Breast epithelium (tissue), 3 donors: Measurements from ENCODE around the gene TBC1D7.

Source experiments
- CTCF ChIP-seq, 3 donors: fragments of 450-650 bp; IDR thresholded peaks; one replicate each; pipeline ENCODE4 v1.5.1; 2016 to 2017; ENCODE audit warnings: antibody characterized with exemption in 3 of 3, mild to moderate bottlenecking in 3 of 3, moderate library complexity in 3 of 3
- POLR2A ChIP-seq: fragments of 450-650 bp; IDR thresholded peaks from one replicate; pipeline ENCODE4 v1.6.1; 2016; ENCODE audit warnings: antibody characterized with exemption, mild to moderate bottlenecking, moderate library complexity
- POLR2AphosphoS5 ChIP-seq, 3 donors: sonication (generic); formaldehyde crosslinking; IDR thresholded peaks; one replicate each; pipeline ENCODE4 v1.6.1; 2017; ENCODE audit warnings: antibody characterized with exemption in 3 of 3

DNA sequence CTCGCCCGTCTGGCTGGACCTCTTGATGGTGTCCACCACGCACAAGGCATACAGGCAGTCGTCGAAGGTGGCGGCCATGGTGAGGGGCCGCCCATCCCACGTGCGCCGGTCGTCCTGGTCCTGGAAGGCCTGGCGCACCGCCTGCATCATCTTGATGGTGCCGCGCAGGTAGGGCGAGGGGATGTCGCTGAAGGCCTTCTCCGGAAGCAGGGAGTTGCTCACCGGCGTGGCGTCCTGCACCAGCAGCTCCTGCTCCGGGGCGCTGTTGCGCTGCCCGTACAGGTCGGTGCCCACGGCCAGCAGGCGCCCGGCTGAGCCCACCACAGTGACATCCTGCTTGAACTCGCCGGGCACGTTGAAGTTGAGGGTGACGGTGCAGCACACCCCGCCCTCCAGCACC, 36.5 kb upstream of the TBC1D7 start:
- no peak for TF ChIP-seq POLR2A
- TF ChIP-seq CTCF (IDR thresholded peaks at IDR 0.05): no peak
- TF ChIP-seq POLR2AphosphoS5 (IDR thresholded peaks at IDR 0.05): no peak
